ENCODE data around the gene PGA4. TPM values are rescaled to one million over a fixed set of nuclear protein-coding genes. Genes with fewer than 3 reads are reported as not detected.
A peak's percentile ranks its signal among the peaks of the same experiment; 100 is the strongest.

PGA4 gene
- total and polyA plus RNA-seq, 9 of the 15 experiments (the other 6 are each of a cell fraction or from before 2014, with no cell fraction given), result not detected

GRCh38 chr11:61267437-61267841, 45.3 kb downstream of the PGA4 start (continued):
- no peak for TF ChIP-seq NFYB (IDR thresholded peaks at IDR 0.05; ENCODE audit: extremely low read depth, insufficient read length)
- TF ChIP-seq ZNF140 (CRISPR knock-in tag; IDR thresholded peaks at IDR 0.05), result no peak
- no peak for TF ChIP-seq TFE3 (CRISPR knock-in tag; IDR thresholded peaks at IDR 0.05)
- 0 out of 2 replicates have a peak, but pooled peaks have one; percentile 31 for TF ChIP-seq MYNN (IDR thresholded peaks at IDR 0.05)
- no peak for TF ChIP-seq MYNN (CRISPR knock-in tag; IDR thresholded peaks at IDR 0.05)
- TF ChIP-seq, protein P1, sequence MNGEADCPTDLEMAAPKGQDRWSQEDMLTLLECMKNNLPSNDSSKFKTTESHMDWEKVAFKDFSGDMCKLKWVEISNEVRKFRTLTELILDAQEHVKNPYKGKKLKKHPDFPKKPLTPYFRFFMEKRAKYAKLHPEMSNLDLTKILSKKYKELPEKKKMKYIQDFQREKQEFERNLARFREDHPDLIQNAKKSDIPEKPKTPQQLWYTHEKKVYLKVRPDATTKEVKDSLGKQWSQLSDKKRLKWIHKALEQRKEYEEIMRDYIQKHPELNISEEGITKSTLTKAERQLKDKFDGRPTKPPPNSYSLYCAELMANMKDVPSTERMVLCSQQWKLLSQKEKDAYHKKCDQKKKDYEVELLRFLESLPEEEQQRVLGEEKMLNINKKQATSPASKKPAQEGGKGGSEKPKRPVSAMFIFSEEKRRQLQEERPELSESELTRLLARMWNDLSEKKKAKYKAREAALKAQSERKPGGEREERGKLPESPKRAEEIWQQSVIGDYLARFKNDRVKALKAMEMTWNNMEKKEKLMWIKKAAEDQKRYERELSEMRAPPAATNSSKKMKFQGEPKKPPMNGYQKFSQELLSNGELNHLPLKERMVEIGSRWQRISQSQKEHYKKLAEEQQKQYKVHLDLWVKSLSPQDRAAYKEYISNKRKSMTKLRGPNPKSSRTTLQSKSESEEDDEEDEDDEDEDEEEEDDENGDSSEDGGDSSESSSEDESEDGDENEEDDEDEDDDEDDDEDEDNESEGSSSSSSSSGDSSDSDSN (IDR thresholded peaks at IDR 0.05; ENCODE audit: borderline replicate concordance in 1 of 2, low read depth in 2 of 2, low read length in 2 of 2), result no peak
- TF ChIP-seq NRF1 (conservative IDR thresholded peaks at IDR 0.05 in 1 of 2, IDR thresholded peaks at IDR 0.05 in 1 of 2), result peak; percentile 81 to 85
- TF ChIP-seq NCOA1 (IDR thresholded peaks at IDR 0.05; ENCODE audit: low read depth), result no peak
- no peak for TF ChIP-seq AFF1 (IDR thresholded peaks at IDR 0.05; ENCODE audit: low read depth in 1 of 2, partially characterized antibody in 2 of 2)
- TF ChIP-seq ELF4 (CRISPR knock-in tag; IDR thresholded peaks at IDR 0.05), result no peak
- TF ChIP-seq IRF2 (CRISPR knock-in tag; IDR thresholded peaks at IDR 0.05), result no peak
- no peak for TF ChIP-seq CSDE1 (IDR thresholded peaks at IDR 0.05)
- no peak for TF ChIP-seq CBX3 (IDR thresholded peaks at IDR 0.05; ENCODE audit: borderline replicate concordance in 1 of 2, low read length in 2 of 2)
- TF ChIP-seq, protein P2, sequence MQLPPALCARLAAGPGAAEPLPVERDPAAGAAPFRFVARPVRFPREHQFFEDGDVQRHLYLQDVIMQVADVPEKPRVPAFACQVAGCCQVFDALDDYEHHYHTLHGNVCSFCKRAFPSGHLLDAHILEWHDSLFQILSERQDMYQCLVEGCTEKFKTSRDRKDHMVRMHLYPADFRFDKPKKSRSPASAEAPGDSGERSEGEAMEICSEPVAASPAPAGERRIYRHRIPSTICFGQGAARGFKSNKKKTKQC (CRISPR knock-in tag; IDR thresholded peaks at IDR 0.05), result no peak
- TF ChIP-seq ZNF644 (tag; IDR thresholded peaks at IDR 0.05; ENCODE audit: low read depth), result no peak
- TF ChIP-seq HOXB6 (CRISPR knock-in tag; IDR thresholded peaks at IDR 0.05; ENCODE audit: borderline replicate concordance), result no peak
- no peak for TF ChIP-seq ZNF785 (CRISPR knock-in tag; IDR thresholded peaks at IDR 0.05)
- 0 out of 2 replicates have a peak, but pooled peaks have one; percentile 25 for TF ChIP-seq POLR2G (IDR thresholded peaks at IDR 0.05; ENCODE audit: low read depth, low read length)
- no peak for TF ChIP-seq CCNT2 (IDR thresholded peaks at IDR 0.05; ENCODE audit: borderline replicate concordance, extremely low read depth, insufficient read length, low read depth, low read length)
- TF ChIP-seq KLF6 (CRISPR knock-in tag; IDR thresholded peaks at IDR 0.05; ENCODE audit: borderline replicate concordance), result no peak

Data from K562 (cell line).